HCT116 (cell line): ENCODE data around the gene MRPL9. TPM values are rescaled to one million over a fixed set of nuclear protein-coding genes. Genes with fewer than 3 reads are reported as not detected.

Experiments
- ATAC-seq: fragments of 200-7000 bp; cut with Tn5 transposase; 2 replicates; pipeline ENCODE4 v1.9.1; 2020; ENCODE audit warnings: mild to moderate bottlenecking, moderate library complexity
- BruUV-seq: library from RNA; stranded (reverse); fragments of 400-500 nt; replicated peaks from 2 replicates; lab custom pipeline; 2021; lab: Mats Ljungman, UMichigan
- CTCF ChIA-PET: fragments of 300-600 bp; sonication (Branson Sonifier 250); formaldehyde crosslinking; loops from one replicate; lab custom pipeline; 2021; ENCODE audit warnings: antibody characterized with exemption; lab: Charles Lee
- POLR2A ChIA-PET: fragments of 300-600, 350-600 bp; sonication (Branson Sonifier 250); formaldehyde crosslinking; loops from one replicate; lab custom pipeline; 2021; ENCODE audit warnings: antibody characterized with exemption; lab: Charles Lee
- RAD21 ChIA-PET, 2 experiments: fragments of 300-600 bp; sonication (Branson Sonifier 250); formaldehyde crosslinking; loops; one replicate each; lab custom pipeline; 2023; ENCODE audit warnings: low total read pairs in 2 of 2; ENCODE audit not compliant: uncharacterized antibody in 2 of 2, unreplicated experiment in 2 of 2, low non-redundant PET in 1 of 2; lab: Charles Lee
- DNase-seq: peaks from one replicate; pipeline ENCODE4 v3.0.0-alpha.2; 2010; ENCODE audit warnings: low read depth, low spot score
- H2AFZ ChIP-seq: fragments of 200-600 bp; shearing (Covaris generic), sonication (generic); 2 replicates; pipeline ENCODE4 v1.6.1; 2017; ENCODE audit warnings: low read depth, mixed run types, mixed read lengths, antibody characterized with exemption, low read length; ENCODE audit not compliant: poor library complexity, severe bottlenecking
- H3K27ac ChIP-seq: 2 replicates; pipeline ENCODE4 v1.5.1; 2012; ENCODE audit warnings: low read depth, low read length
- H3K27me3 ChIP-seq: fragments of 200-600 bp; sonication (generic); 2 replicates; pipeline ENCODE4 v1.6.1; 2016; ENCODE audit warnings: mixed run types, low read length, mixed read lengths; ENCODE audit not compliant: insufficient read depth
- H3K36me3 ChIP-seq, 2 experiments: fragments of 200-500 bp in 1 of 2; fragments of 200-600 bp in 1 of 2; sonication (Bioruptor generic) in 1 of 2; sonication (generic) in 1 of 2; 2 replicates each; pipeline versions ENCODE4 v1.5.1 to v1.6.1; 2014 to 2016; ENCODE audit warnings: low read length in 2 of 2, inconsistent platforms in 1 of 2, mixed read lengths in 1 of 2, mixed run types in 1 of 2; ENCODE audit not compliant: insufficient read depth in 2 of 2, control insufficient read depth in 1 of 2
- H3K4me1 ChIP-seq, 2 experiments: fragments of 200-600 bp in 1 of 2; sonication (generic) in 1 of 2; 2 replicates each; pipeline versions ENCODE4 v1.5.1 to v1.6.1; 2012 to 2017; ENCODE audit warnings: low read length in 2 of 2, inconsistent platforms in 1 of 2, mild to moderate bottlenecking in 1 of 2, mixed read lengths in 1 of 2, mixed run types in 1 of 2, moderate library complexity in 1 of 2; ENCODE audit not compliant: insufficient read depth in 2 of 2, control insufficient read depth in 1 of 2
- H3K4me2 ChIP-seq: fragments of 200-600 bp; sonication (generic); 2 replicates; pipeline ENCODE4 v1.6.1; 2017; ENCODE audit warnings: mixed run types, low read length, mixed read lengths
- H3K4me3 ChIP-seq, 2 experiments: fragments of 200-600 bp in 1 of 2; sonication (generic) in 1 of 2; replicated peaks in 1 of 2; 2 replicates each; pipeline ENCODE4 v1.5.1; 2011 to 2016; ENCODE audit warnings: low read length in 2 of 2, control low read depth in 1 of 2, low read depth in 1 of 2, mild to moderate bottlenecking in 1 of 2, mixed read lengths in 1 of 2, mixed run types in 1 of 2
- H3K79me2 ChIP-seq: fragments of 200-600 bp; sonication (generic); 2 replicates; pipeline ENCODE4 v1.6.1; 2017; ENCODE audit warnings: mild to moderate bottlenecking, mixed run types, low read length, moderate library complexity, mixed read lengths; ENCODE audit not compliant: insufficient read depth
- H3K9ac ChIP-seq: fragments of 200-600 bp; sonication (generic); 2 replicates; pipeline ENCODE4 v1.6.1; 2016; ENCODE audit warnings: low read length, mixed read lengths
- H3K9me2 ChIP-seq: fragments of 200-600 bp; sonication (generic), shearing (Covaris generic); 2 replicates; pipeline ENCODE4 v1.6.1; 2017; ENCODE audit warnings: mixed run types, mild to moderate bottlenecking, moderate library complexity; ENCODE audit not compliant: insufficient read depth
- H3K9me3 ChIP-seq, 2 experiments: fragments of 200-500 bp in 1 of 2; fragments of 200-600 bp in 1 of 2; sonication (Bioruptor generic) in 1 of 2; sonication (generic) in 1 of 2; 2 replicates each; pipeline ENCODE4 v1.6.1; 2014 to 2017; ENCODE audit warnings: low read length in 2 of 2, mixed read lengths in 2 of 2, inconsistent platforms in 1 of 2, low read depth in 1 of 2, mild to moderate bottlenecking in 1 of 2, mixed run types in 1 of 2, moderate library complexity in 1 of 2; ENCODE audit not compliant: control insufficient read depth in 1 of 2, insufficient read depth in 1 of 2
- H4K20me1 ChIP-seq: fragments of 200-600 bp; sonication (generic), shearing (Covaris generic); 2 replicates; pipeline ENCODE4 v1.6.1; 2017; ENCODE audit warnings: mixed run types, mild to moderate bottlenecking, moderate library complexity; ENCODE audit not compliant: insufficient read depth
- CBX3 ChIP-seq: IDR thresholded peaks from 2 replicates; pipeline ENCODE4 v1.6.1; 2012; ENCODE audit warnings: low read depth
- CEBPB ChIP-seq: IDR thresholded peaks from 2 replicates; pipeline ENCODE4 v1.6.1; 2012; ENCODE audit warnings: low read depth
- EGR1 ChIP-seq: IDR thresholded peaks from 2 replicates; pipeline ENCODE4 v1.6.1; 2012; ENCODE audit warnings: low read depth
- RAD21 ChIP-seq: IDR thresholded peaks from 2 replicates; pipeline ENCODE4 v1.6.1; 2012; ENCODE audit warnings: low read depth, mild to moderate bottlenecking
- SP1 ChIP-seq: IDR thresholded peaks from 2 replicates; pipeline ENCODE4 v1.6.1; 2012; ENCODE audit warnings: low read depth
- intact Hi-C: fragments of 100-400 bp; cut with micrococcal nuclease; formaldehyde crosslinking; loops from 2 replicates; pipeline ENCODE4 v1.10.0; 2022
- total RNA-seq: library from RNA; stranded (reverse); gene quantifications from one replicate; pipeline ENCODE4 v1.2.1, GENCODE V29; 2021; ENCODE audit not compliant: unreplicated experiment
- TF ChIP-seq, protein P1 (sequence below): IDR thresholded peaks from 2 replicates; pipeline ENCODE4 v1.6.1; 2011; ENCODE audit warnings: mild to moderate bottlenecking, low read length, moderate library complexity; ENCODE audit not compliant: insufficient replicate concordance; ENCODE audit errors: extremely low read depth
- TF ChIP-seq, protein P2 (sequence below): IDR thresholded peaks from 2 replicates; pipeline ENCODE4 v1.6.1; 2012; ENCODE audit warnings: low read depth

Gene MRPL9
- total RNA-seq, 1 experiment from 2014 or later = 94.5 TPM

DNA sequence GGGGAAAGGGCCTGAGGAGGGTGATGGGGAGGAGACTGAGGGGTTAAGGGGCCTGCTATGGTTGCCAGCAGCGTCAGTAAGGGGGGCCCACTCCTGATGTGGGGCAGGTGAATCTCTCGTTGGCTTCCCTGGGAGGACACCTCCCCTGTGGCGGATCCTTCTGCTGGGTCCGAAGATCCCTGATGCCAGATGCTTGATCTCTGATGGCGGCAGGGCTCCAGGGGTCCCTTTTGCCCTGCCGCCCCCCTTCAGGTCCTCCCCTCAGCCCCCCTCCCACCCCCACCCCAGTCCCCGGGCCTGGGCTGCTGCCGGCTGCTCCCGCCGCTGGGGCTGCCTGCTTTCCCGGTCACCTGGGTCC lies 46.9 kb downstream of the MRPL9 start:
- ChIA-PET POLR2A (no interaction called here), CTCF (interaction anchor here (1.5 kb wide), 1 partner anchor 19 kb away, joined by 3 read pairs; no protein-coding TSS in a partner anchor), RAD21 (no interaction called here)
- Histone ChIP-seq H2AFZ (no peak overlapping the region), H3K27me3 (peaks cover 28% of the 10 kb centered on the region), H4K20me1 (no peaks in the 10 kb centered on the region), H3K79me2 (no peaks in the 10 kb centered on the region), H3K4me2 (no peak overlapping the region), H3K9ac (no peak overlapping the region), H3K9me2 (no peaks in the 10 kb centered on the region), H3K4me3 (no peak overlapping the region), H3K4me1 (no peaks in the 10 kb centered on the region), H3K36me3 (no peaks in the 10 kb centered on the region), H3K9me3 (no peaks in the 10 kb centered on the region), H3K27ac (no peak overlapping the region)
- intact Hi-C loops = no loop called here
- BruUV-seq = no TSS peak
- TF ChIP-seq CEBPB (no peak), RAD21 (no peak), SP1 (no peak), CBX3 (no peak), EGR1 (no peak)
- TF ChIP-seq, protein P1, sequence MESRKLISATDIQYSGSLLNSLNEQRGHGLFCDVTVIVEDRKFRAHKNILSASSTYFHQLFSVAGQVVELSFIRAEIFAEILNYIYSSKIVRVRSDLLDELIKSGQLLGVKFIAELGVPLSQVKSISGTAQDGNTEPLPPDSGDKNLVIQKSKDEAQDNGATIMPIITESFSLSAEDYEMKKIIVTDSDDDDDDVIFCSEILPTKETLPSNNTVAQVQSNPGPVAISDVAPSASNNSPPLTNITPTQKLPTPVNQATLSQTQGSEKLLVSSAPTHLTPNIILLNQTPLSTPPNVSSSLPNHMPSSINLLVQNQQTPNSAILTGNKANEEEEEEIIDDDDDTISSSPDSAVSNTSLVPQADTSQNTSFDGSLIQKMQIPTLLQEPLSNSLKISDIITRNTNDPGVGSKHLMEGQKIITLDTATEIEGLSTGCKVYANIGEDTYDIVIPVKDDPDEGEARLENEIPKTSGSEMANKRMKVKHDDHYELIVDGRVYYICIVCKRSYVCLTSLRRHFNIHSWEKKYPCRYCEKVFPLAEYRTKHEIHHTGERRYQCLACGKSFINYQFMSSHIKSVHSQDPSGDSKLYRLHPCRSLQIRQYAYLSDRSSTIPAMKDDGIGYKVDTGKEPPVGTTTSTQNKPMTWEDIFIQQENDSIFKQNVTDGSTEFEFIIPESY = no peak
- TF ChIP-seq, protein P2, sequence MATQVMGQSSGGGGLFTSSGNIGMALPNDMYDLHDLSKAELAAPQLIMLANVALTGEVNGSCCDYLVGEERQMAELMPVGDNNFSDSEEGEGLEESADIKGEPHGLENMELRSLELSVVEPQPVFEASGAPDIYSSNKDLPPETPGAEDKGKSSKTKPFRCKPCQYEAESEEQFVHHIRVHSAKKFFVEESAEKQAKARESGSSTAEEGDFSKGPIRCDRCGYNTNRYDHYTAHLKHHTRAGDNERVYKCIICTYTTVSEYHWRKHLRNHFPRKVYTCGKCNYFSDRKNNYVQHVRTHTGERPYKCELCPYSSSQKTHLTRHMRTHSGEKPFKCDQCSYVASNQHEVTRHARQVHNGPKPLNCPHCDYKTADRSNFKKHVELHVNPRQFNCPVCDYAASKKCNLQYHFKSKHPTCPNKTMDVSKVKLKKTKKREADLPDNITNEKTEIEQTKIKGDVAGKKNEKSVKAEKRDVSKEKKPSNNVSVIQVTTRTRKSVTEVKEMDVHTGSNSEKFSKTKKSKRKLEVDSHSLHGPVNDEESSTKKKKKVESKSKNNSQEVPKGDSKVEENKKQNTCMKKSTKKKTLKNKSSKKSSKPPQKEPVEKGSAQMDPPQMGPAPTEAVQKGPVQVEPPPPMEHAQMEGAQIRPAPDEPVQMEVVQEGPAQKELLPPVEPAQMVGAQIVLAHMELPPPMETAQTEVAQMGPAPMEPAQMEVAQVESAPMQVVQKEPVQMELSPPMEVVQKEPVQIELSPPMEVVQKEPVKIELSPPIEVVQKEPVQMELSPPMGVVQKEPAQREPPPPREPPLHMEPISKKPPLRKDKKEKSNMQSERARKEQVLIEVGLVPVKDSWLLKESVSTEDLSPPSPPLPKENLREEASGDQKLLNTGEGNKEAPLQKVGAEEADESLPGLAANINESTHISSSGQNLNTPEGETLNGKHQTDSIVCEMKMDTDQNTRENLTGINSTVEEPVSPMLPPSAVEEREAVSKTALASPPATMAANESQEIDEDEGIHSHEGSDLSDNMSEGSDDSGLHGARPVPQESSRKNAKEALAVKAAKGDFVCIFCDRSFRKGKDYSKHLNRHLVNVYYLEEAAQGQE = no peak
- no peak for ATAC-seq
- DNase-seq = no peak
